Thoracic aorta (tissue), 2 donors: Measurements from ENCODE around the gene GOLGA6A. TPM values are rescaled to one million over a fixed set of nuclear protein-coding genes. Genes with fewer than 3 reads are reported as not detected.
A peak's percentile ranks its signal among the peaks of the same experiment; 100 is the strongest.

Source experiments
- ATAC-seq: fragments of 150-250 bp; one replicate; pipeline ENCODE4 v1.8.0; 2017; ENCODE audit warnings: low read depth; ENCODE audit not compliant: insufficient number of reproducible peaks, low FRiP score
- DNase-seq: peaks from one replicate; pipeline ENCODE4 v3.0.0-alpha.2; 2020; ENCODE audit warnings: low spot score
- H3K27ac ChIP-seq, 2 donors: fragments of 200-600 bp; sonication (generic); 1 replicate in 1 of 2; 2 replicates in 1 of 2; pipeline ENCODE4 v1.5.1; 2016; ENCODE audit warnings: mild to moderate bottlenecking in 2 of 2, moderate library complexity in 2 of 2
- H3K27me3 ChIP-seq: fragments of 200-600 bp; sonication (generic); replicated peaks from 2 replicates; pipeline ENCODE4 v1.6.0; 2016; ENCODE audit warnings: mild to moderate bottlenecking; ENCODE audit not compliant: insufficient read depth
- H3K36me3 ChIP-seq: fragments of 200-600 bp; sonication (generic); one replicate; pipeline ENCODE4 v1.5.1; 2016
- H3K4me1 ChIP-seq, 2 donors: fragments of 200-600 bp; sonication (generic); 1 replicate in 1 of 2; 2 replicates in 1 of 2; pipeline versions ENCODE4 v1.5.1 to v1.6.0; 2016; ENCODE audit warnings: low read depth in 2 of 2, mild to moderate bottlenecking in 1 of 2; ENCODE audit not compliant: control insufficient read depth in 1 of 2
- H3K4me3 ChIP-seq: fragments of 200-600 bp; sonication (generic); 2 replicates; pipeline ENCODE4 v1.5.1; 2016; ENCODE audit warnings: mild to moderate bottlenecking
- H3K9me3 ChIP-seq: fragments of 200-600 bp; sonication (generic); 2 replicates; pipeline ENCODE4 v1.5.1; 2016
- CTCF ChIP-seq: fragments of 200-600 bp; sonication (generic); IDR thresholded peaks from one replicate; pipeline ENCODE4 v1.5.1; 2019; ENCODE audit warnings: antibody characterized with exemption
- total RNA-seq, 2 donors: library from RNA; depleted of rRNA; stranded (reverse); fragments of >200 nt; gene quantifications; one replicate each; pipeline versions ENCODE4 v1.1.0 to v1.2.3, GENCODE V29; 2016

Gene GOLGA6A
- total RNA-seq, 2 donors from 2014 or later = 0.14 to 0.42 TPM

DNA sequence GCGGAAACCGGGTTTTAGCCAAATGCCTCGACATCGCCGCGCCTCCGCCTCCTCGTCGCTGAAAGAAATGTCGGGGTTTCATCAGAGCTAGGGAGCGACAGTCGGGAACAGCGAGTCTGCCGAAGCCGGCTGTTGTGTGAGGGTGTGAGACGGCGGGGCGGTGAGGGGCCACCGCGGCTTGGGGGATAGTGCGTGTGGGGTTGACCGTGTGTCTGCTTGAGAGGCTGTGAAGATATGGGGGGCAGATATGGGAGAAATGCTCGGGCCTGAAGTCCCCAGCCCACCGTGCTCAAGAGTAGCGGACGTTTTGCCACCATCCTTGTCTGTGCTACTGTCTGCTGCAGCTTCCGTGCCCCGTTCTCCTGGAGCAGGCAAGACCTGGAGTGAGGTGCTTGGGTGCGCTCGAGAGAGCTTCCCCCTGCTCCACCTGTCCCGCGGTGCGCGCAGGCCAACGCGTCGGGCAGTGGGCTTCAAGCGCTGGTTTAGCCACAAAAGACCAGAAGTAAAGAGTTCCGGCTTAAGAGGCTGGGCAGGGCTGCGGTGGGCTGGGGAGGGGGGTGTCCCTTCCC, 47.3 kb upstream of the GOLGA6A start:
- H3K4me3 ChIP-seq = peak overlapping the region; percentile 39
- peaks cover 19 to 33% of the 10 kb centered on the region in 2 donors for H3K4me1 ChIP-seq
- no peak overlapping the region for H3K27ac ChIP-seq
- TF ChIP-seq CTCF = no peak
- peaks cover 39% of the 10 kb centered on the region for H3K27me3 ChIP-seq
- H3K36me3 ChIP-seq = no peaks in the 10 kb centered on the region
- no peaks in the 10 kb centered on the region for H3K9me3 ChIP-seq
- DNase-seq (no peak), ATAC-seq (no peak)

DNA sequence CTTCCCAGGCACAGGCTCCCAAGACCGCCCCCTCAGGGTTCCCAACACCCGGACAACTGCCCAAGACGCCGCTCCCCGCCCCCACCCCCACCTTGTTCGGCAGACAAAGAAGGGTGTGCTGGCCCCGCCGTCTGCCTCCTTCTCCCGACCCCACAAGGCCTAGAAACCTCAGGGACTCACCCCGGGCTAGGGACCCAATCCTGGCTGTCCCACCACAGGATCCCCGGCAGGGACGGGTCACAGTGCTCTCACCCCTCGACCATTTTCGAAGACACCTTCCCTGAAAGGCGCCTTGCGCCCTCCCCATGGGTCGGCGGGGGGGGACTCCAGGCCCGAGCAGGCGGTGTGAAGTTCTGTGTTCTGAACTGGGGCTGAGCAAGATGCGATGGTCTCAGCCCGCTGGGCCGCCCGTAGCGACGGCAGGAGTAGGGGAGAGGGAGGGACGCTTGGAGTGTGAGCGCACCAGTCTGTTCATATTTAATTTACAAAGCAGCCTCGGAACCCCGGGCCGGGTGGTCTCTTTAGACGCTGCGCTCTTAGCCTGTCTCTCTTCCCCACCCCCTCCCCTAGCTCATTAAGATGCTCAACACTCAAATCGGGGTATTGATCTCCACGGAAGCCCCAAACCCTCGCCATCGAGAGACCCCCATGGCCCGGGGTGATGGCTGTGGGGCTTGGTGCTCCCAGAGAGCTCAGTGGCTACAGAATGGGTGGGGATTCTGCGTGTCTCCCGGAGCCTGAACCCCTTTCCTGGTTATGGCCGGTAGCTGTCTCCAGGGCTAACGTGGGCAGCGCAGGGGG, 46.6 kb upstream of the GOLGA6A start:
- H3K4me3 ChIP-seq = peak overlapping the region; percentile 65
- ATAC-seq = no peak

DNA sequence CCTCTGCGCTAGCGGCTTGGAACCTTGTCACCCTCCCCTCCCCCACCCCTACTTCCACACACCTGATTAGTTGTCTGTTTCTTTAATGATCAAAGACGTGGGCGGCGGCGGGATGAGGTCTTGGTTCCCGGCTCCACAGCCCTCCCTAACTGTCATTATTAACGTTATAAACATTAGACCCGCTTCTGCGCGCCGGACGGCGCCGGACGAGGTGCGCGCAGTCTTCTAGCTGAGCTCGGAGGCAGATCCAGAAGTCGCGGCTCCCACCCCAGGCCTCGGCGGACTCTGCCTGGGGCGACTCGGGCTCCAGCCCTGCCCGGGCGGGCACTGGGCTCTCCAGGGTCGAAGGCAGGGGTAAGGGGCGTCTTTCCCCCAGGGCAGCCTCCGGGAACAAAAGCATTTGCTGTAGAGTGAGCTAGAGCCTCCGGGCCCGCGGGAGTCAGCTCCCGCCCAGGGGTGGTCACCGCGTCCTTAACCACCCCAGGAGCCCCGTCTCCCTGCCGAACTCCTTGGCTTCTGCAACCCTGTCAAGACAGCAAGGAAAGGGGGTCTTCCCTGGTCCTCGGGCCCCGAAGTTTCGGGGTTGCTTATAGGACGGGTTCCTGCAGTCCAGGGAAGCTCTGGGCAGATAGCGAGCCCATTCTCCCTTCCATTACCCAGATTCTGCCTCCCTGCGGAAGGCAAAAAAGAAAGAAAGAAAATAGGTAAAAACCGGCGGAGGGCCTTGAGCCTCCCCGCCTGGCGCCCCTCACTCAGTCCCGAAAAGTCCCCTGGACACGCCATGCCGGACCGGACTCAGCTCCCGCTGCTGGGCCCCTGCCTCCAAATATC, 45.8 kb upstream of the GOLGA6A start:
- no peak for TF ChIP-seq CTCF
- Histone ChIP-seq H3K9me3 (no peaks in the 10 kb centered on the region), H3K4me3 (peak overlapping the region; percentile 65), H3K27ac (no peak overlapping the region), H3K27me3 (peaks cover 34% of the 10 kb centered on the region), H3K36me3 (no peaks in the 10 kb centered on the region), H3K4me1 (peaks cover 18 to 33% of the 10 kb centered on the region in 2 donors)
- DNase-seq = no peak
- no peak for ATAC-seq

More for the DNA sequence above, 46.6 kb upstream of the GOLGA6A start:
- Histone ChIP-seq H3K4me1 (peaks cover 18 to 33% of the 10 kb centered on the region in 2 donors), H3K9me3 (no peaks in the 10 kb centered on the region), H3K36me3 (no peaks in the 10 kb centered on the region), H3K27ac (no peak overlapping the region), H3K27me3 (peaks cover 40% of the 10 kb centered on the region)
- no peak for TF ChIP-seq CTCF
- DNase-seq = no peak

DNA sequence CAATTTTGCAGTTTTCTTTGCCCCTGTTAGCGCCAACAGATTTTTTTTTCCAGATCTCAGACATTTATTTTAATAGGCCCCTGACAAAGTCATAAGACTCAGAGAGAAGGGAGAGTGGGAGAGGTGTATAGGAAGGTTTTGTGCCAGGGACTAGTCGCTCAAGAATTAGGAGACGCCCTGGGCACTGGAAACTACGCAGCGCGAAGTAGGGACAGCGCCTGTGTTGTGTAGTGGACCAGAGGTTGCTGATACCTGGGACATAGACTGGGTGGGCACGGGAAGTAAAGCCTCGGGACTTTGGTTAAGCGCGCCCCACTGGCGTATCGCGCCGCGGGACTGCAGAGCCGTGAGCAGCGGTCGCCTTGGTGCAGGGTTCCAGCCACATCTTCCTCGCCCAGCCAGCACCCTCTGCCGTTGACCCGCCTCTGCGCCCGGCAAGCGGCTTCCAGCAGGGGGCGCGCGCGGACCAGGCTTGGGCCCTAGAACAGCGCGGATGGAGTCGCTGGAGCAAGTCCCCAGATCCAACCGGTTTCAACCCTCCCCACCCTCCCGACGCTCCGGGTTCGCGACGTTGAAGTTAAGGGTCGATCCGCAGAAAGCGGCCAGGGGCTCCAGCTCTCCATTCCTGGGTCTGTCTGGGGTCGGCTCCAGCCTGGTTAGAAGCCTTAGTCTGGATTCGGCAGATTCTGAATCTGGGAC, 45.1 kb upstream of the GOLGA6A start:
- no peaks in the 10 kb centered on the region for H3K9me3 ChIP-seq
- H3K27me3 ChIP-seq = peaks cover 34% of the 10 kb centered on the region
- H3K4me1 ChIP-seq = peaks cover 18 to 33% of the 10 kb centered on the region in 2 donors
- no peaks in the 10 kb centered on the region for H3K36me3 ChIP-seq
- H3K4me3 ChIP-seq = peak overlapping the region; percentile 65
- ATAC-seq = peak; percentile 76
- TF ChIP-seq CTCF = peak; percentile 98
- H3K27ac ChIP-seq = no peak overlapping the region
- peak; percentile 61 for DNase-seq
